Measurements from ENCODE around the gene RNASEL. TPM values are rescaled to one million over a fixed set of nuclear protein-coding genes. Genes with fewer than 3 reads are reported as not detected.

Gene RNASEL
- polyA plus RNA-seq, 1 of the 3 experiments (the other 2 are of a cell fraction), result not detected

DNA sequence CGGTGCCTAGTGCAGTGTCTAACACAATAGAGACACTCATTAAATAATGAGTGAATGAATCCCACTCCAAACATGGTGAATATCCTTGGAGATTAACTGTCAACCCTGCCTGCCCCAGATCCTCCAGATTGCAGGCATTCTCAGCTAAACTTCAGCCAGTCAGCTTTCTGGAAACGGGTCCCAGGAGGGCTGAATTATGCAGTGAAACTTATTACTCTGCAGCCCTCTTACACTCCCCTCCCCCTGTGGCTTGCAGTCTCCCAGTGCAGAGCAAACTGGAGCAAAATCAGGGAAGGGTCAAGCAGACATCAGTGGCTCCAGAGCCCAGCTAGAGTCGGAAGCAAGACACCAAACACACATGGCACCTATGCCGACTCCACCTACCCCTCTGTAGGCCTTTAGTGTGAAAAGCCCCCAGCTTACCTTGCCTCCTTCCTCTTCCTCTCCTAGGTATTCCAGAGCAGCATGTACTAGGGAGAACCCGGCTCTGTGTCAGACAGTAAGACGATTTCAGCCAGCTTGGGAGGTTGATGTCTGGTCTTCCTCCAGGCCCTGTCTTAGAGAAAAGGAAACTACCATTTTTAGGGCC is 21.6 kb upstream of the RNASEL start:
- H3K79me2 ChIP-seq (ENCODE audit: insufficient read depth), result no peaks in the 10 kb centered on the region
- WGBS (ENCODE audit: low lambda C conversion rate), result 84% methylated on average over 6 of the region's 6 CpGs
- H3K36me3 ChIP-seq (replicated peaks in 1 of 2; ENCODE audit: control insufficient read depth in 1 of 2, insufficient read depth in 2 of 2, low read length in 1 of 2), result no peaks in the 10 kb centered on the region
- H2AFZ ChIP-seq (ENCODE audit: low read depth), result no peak overlapping the region
- TF ChIP-seq SIN3A (IDR thresholded peaks at IDR 0.05; ENCODE audit: borderline replicate concordance, low read depth, low read length), result no peak
- TF ChIP-seq RFX5 (IDR thresholded peaks at IDR 0.05; ENCODE audit: low read length), result no peak
- no peak for TF ChIP-seq TEAD4 (IDR thresholded peaks at IDR 0.05; ENCODE audit: borderline replicate concordance, insufficient read depth)
- TF ChIP-seq, protein P1, sequence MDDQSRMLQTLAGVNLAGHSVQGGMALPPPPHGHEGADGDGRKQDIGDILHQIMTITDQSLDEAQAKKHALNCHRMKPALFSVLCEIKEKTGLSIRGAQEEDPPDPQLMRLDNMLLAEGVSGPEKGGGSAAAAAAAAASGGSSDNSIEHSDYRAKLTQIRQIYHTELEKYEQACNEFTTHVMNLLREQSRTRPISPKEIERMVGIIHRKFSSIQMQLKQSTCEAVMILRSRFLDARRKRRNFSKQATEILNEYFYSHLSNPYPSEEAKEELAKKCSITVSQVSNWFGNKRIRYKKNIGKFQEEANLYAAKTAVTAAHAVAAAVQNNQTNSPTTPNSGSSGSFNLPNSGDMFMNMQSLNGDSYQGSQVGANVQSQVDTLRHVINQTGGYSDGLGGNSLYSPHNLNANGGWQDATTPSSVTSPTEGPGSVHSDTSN (IDR thresholded peaks at IDR 0.05), result no peak
- no peak for TF ChIP-seq SMC3 (IDR thresholded peaks at IDR 0.05; ENCODE audit: low read depth, low read length)
- no peak for TF ChIP-seq JUND (IDR thresholded peaks at IDR 0.05)
- no peak for TF ChIP-seq FOXJ3 (CRISPR knock-in tag; IDR thresholded peaks at IDR 0.05)
- TF ChIP-seq RCOR1 (IDR thresholded peaks at IDR 0.05; ENCODE audit: low read length), result no peak
- TF ChIP-seq, protein P2, sequence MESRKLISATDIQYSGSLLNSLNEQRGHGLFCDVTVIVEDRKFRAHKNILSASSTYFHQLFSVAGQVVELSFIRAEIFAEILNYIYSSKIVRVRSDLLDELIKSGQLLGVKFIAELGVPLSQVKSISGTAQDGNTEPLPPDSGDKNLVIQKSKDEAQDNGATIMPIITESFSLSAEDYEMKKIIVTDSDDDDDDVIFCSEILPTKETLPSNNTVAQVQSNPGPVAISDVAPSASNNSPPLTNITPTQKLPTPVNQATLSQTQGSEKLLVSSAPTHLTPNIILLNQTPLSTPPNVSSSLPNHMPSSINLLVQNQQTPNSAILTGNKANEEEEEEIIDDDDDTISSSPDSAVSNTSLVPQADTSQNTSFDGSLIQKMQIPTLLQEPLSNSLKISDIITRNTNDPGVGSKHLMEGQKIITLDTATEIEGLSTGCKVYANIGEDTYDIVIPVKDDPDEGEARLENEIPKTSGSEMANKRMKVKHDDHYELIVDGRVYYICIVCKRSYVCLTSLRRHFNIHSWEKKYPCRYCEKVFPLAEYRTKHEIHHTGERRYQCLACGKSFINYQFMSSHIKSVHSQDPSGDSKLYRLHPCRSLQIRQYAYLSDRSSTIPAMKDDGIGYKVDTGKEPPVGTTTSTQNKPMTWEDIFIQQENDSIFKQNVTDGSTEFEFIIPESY (IDR thresholded peaks at IDR 0.05; ENCODE audit: borderline replicate concordance, low read depth), result no peak
- TF ChIP-seq NRF1 (IDR thresholded peaks at IDR 0.05; ENCODE audit: low read depth, low read length), result no peak
- TF ChIP-seq GABPA (IDR thresholded peaks at IDR 0.05; ENCODE audit: low read depth), result no peak
- TF ChIP-seq, protein P3, sequence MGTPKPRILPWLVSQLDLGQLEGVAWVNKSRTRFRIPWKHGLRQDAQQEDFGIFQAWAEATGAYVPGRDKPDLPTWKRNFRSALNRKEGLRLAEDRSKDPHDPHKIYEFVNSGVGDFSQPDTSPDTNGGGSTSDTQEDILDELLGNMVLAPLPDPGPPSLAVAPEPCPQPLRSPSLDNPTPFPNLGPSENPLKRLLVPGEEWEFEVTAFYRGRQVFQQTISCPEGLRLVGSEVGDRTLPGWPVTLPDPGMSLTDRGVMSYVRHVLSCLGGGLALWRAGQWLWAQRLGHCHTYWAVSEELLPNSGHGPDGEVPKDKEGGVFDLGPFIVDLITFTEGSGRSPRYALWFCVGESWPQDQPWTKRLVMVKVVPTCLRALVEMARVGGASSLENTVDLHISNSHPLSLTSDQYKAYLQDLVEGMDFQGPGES (IDR thresholded peaks at IDR 0.05; ENCODE audit: low read depth, low read length), result no peak
- no peak for TF ChIP-seq EP300 (IDR thresholded peaks at IDR 0.05; ENCODE audit: borderline replicate concordance in 1 of 2, low read depth in 1 of 2, low read length in 1 of 2)
- no peak for TF ChIP-seq MXI1 (IDR thresholded peaks at IDR 0.05; ENCODE audit: low read depth, low read length)
- no peak for TF ChIP-seq GATA2 (CRISPR knock-in tag; IDR thresholded peaks at IDR 0.05)
- TF ChIP-seq, protein P4, sequence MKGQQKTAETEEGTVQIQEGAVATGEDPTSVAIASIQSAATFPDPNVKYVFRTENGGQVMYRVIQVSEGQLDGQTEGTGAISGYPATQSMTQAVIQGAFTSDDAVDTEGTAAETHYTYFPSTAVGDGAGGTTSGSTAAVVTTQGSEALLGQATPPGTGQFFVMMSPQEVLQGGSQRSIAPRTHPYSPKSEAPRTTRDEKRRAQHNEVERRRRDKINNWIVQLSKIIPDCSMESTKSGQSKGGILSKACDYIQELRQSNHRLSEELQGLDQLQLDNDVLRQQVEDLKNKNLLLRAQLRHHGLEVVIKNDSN (IDR thresholded peaks at IDR 0.05; ENCODE audit: borderline replicate concordance, low read depth), result no peak
- no peak for TF ChIP-seq NFIC (IDR thresholded peaks at IDR 0.05; ENCODE audit: borderline replicate concordance)
- no peak for TF ChIP-seq POLR2AphosphoS5 (IDR thresholded peaks at IDR 0.05; ENCODE audit: low read depth, low read length)
- TF ChIP-seq, protein P5, sequence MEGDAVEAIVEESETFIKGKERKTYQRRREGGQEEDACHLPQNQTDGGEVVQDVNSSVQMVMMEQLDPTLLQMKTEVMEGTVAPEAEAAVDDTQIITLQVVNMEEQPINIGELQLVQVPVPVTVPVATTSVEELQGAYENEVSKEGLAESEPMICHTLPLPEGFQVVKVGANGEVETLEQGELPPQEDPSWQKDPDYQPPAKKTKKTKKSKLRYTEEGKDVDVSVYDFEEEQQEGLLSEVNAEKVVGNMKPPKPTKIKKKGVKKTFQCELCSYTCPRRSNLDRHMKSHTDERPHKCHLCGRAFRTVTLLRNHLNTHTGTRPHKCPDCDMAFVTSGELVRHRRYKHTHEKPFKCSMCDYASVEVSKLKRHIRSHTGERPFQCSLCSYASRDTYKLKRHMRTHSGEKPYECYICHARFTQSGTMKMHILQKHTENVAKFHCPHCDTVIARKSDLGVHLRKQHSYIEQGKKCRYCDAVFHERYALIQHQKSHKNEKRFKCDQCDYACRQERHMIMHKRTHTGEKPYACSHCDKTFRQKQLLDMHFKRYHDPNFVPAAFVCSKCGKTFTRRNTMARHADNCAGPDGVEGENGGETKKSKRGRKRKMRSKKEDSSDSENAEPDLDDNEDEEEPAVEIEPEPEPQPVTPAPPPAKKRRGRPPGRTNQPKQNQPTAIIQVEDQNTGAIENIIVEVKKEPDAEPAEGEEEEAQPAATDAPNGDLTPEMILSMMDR (IDR thresholded peaks at IDR 0.05), result no peak
- H3F3A ChIP-seq (replicated peaks; ENCODE audit: insufficient read depth), result peaks cover 7% of the 10 kb centered on the region
- no peak overlapping the region for H3K4me3 ChIP-seq (ENCODE audit: low read depth in 2 of 2, low read length in 1 of 2)
- POLR2A ChIA-PET, result no interaction called here
- no peak overlapping the region for H3K27ac ChIP-seq (ENCODE audit: low read depth in 2 of 2, low read length in 1 of 2)
- H3K9me2 ChIP-seq, result no peaks in the 10 kb centered on the region
- H3K27me3 ChIP-seq (ENCODE audit: insufficient read depth), result no peaks in the 10 kb centered on the region
- H3K4me1 ChIP-seq (ENCODE audit: control insufficient read depth in 1 of 2, insufficient read depth in 2 of 2, low read depth in 1 of 2, low read length in 1 of 2), result peaks cover 5 to 14% of the 10 kb centered on the region in 2 experiments; a peak in 3 of 4 replicates
- DNase-seq, result no peak
- CTCF ChIA-PET, result interaction anchor here (1.5 to 2.7 kb wide), 3 partner anchors 10 to 174 kb away, joined by 5 to 15 read pairs (median 11); no protein-coding TSS in a partner anchor
- no peak overlapping the region for H3K9ac ChIP-seq
- no peak overlapping the region for H3K4me2 ChIP-seq
- H3K9me3 ChIP-seq, result no peaks in the 10 kb centered on the region
- no peaks in the 10 kb centered on the region for H4K20me1 ChIP-seq (ENCODE audit: insufficient read depth)
